ENCODE results near the gene BSDC1. TPM values are rescaled to one million over a fixed set of nuclear protein-coding genes. Genes with fewer than 3 reads are reported as not detected.

Gene BSDC1
- total and polyA plus RNA-seq, 2 experiments from 2014 or later = 22.7 to 50.7 TPM

GRCh38 chr1:32329931-32330466 lies 64.2 kb downstream of the BSDC1 start:
- H3K36me3 Mint-ChIP-seq (ENCODE audit: low read depth) = peaks cover 87% of the 10 kb centered on the region
- H3K27me3 Mint-ChIP-seq (ENCODE audit: insufficient read depth, low read depth, poor library complexity) = peaks cover 37% of the 10 kb centered on the region
- H3K4me3 Mint-ChIP-seq = no peak overlapping the region

More at GRCh38 chr1:32329931-32330466, 64.2 kb downstream of the BSDC1 start:
- H2AFZ ChIP-seq = no peak overlapping the region
- H3K9me2 ChIP-seq (ENCODE audit: insufficient read depth) = no peaks in the 10 kb centered on the region
- ATAC-seq (no peak), DNase-seq (ENCODE audit: low spot score) (no peak)
- H3K27ac ChIP-seq (ENCODE audit: low read depth) = no peak overlapping the region
- Mint-ChIP-seq H3K4me1 (peaks cover 32% of the 10 kb centered on the region), H3K9me3 (peaks cover 4% of the 10 kb centered on the region; the same call in 2 of the 3 replicates), H3K27ac (no peak overlapping the region)
- peaks cover 14% of the 10 kb centered on the region for H3K79me2 ChIP-seq (replicated peaks; ENCODE audit: insufficient read depth)
- no peak overlapping the region for H3K4me3 ChIP-seq
- peaks cover 40% of the 10 kb centered on the region for H4K20me1 ChIP-seq (replicated peaks; ENCODE audit: insufficient read depth)
- H3K36me3 ChIP-seq (ENCODE audit: insufficient read depth) = peaks cover 9% of the 10 kb centered on the region
- TF ChIP-seq ETS1 (IDR thresholded peaks at IDR 0.05) = no peak
- TF ChIP-seq JUNB (IDR thresholded peaks at IDR 0.05; ENCODE audit: unreplicated experiment) = no peak
- TF ChIP-seq ZNF462 (CRISPR knock-in tag; IDR thresholded peaks at IDR 0.05) = no peak
- no peak for TF ChIP-seq POLR2AphosphoS5 (IDR thresholded peaks at IDR 0.05; ENCODE audit: low read depth)
- no peak for TF ChIP-seq NANOG (IDR thresholded peaks at IDR 0.05; ENCODE audit: borderline replicate concordance)
- no peak for TF ChIP-seq CREB1 (CRISPR knock-in tag; IDR thresholded peaks at IDR 0.05; ENCODE audit: low read depth)
- TF ChIP-seq EZH2phosphoT487 (IDR thresholded peaks at IDR 0.05; ENCODE audit: unreplicated experiment) = no peak
- H3K27me3 ChIP-seq (ENCODE audit: insufficient read depth) = no peaks in the 10 kb centered on the region
- peaks cover 35% of the 10 kb centered on the region for H3F3A ChIP-seq (replicated peaks; ENCODE audit: low read depth)
- H3K4me2 ChIP-seq = no peak overlapping the region
- H3K4me1 ChIP-seq (ENCODE audit: insufficient read depth) = peaks cover 26% of the 10 kb centered on the region

Measured in GM23338 (cell line).